ENCODE results near the gene REG4.

- no peak for TF ChIP-seq BHLHE40 (IDR thresholded peaks at IDR 0.05; ENCODE audit: borderline replicate concordance)
- TF ChIP-seq SP1 (IDR thresholded peaks at IDR 0.05) = no peak
- TF ChIP-seq SUZ12 (IDR thresholded peaks at IDR 0.05) = no peak
- no peak for TF ChIP-seq L3MBTL2 (conservative IDR thresholded peaks at IDR 0.05)
- TF ChIP-seq FOXM1 (IDR thresholded peaks at IDR 0.05; ENCODE audit: borderline replicate concordance) = no peak
- TF ChIP-seq ZNF384 (IDR thresholded peaks at IDR 0.05) = no peak
- TF ChIP-seq TARDBP (IDR thresholded peaks at IDR 0.05) = no peak
Observed at GRCh38 chr1:119794876-119795240, 16.4 kb downstream of the REG4 start.
